Measurements from ENCODE around the gene CDK15. TPM values are rescaled to one million over a fixed set of nuclear protein-coding genes. Genes with fewer than 3 reads are reported as not detected.

CDK15 gene
- total RNA-seq, 1 donor, result 3.5 TPM

DNA sequence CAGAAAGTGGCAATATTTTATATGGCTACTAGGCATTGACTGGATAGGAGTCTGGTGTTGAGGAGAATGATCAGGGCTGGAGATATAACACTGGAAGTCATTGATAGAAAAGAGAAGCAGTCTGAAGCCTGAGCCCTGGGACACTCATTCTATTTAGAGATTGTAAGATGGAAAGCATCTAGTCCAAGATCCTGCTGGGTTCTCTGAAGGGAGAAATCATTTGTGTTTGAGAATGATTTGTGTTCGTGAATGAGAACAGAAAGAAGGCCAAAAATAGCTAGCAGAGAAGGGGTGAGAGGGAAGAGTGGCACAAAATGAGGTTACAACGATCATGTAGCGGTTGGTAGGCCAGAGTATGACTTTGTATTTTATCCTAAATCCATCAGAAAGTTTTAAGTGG lies 18.0 kb upstream of the CDK15 start:
- no peak for DNase-seq (ENCODE audit: low read depth)
- TF ChIP-seq, protein P1, sequence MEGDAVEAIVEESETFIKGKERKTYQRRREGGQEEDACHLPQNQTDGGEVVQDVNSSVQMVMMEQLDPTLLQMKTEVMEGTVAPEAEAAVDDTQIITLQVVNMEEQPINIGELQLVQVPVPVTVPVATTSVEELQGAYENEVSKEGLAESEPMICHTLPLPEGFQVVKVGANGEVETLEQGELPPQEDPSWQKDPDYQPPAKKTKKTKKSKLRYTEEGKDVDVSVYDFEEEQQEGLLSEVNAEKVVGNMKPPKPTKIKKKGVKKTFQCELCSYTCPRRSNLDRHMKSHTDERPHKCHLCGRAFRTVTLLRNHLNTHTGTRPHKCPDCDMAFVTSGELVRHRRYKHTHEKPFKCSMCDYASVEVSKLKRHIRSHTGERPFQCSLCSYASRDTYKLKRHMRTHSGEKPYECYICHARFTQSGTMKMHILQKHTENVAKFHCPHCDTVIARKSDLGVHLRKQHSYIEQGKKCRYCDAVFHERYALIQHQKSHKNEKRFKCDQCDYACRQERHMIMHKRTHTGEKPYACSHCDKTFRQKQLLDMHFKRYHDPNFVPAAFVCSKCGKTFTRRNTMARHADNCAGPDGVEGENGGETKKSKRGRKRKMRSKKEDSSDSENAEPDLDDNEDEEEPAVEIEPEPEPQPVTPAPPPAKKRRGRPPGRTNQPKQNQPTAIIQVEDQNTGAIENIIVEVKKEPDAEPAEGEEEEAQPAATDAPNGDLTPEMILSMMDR (IDR thresholded peaks at IDR 0.05; ENCODE audit: insufficient read depth, low read depth, low read length), result no peak
- H3K4me3 ChIP-seq (ENCODE audit: low read depth, low read length), result no peak overlapping the region

DNA sequence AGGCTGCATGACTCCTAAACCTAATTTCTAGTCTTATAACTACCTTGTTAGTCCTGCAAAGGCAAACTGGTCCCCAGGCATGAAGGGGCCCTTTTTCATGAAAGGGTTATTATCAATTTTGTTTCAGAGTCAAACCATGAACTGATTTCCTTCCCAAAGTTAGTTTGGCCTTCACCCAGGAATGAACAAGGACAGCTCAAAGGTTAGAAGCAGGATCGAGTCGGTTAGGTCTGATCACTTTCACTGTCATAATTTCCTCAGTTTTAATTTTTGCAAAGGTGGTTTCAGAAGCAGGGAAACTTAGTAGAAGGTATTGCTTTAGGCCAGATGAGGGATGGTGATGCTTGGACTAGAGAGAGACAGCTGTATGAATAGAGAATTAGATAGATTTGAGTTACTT lies 16.9 kb upstream of the CDK15 start:
- DNase-seq (ENCODE audit: low read depth), result no peak
- TF ChIP-seq, protein P1 (IDR thresholded peaks at IDR 0.05; ENCODE audit: insufficient read depth, low read depth, low read length), result no peak
- no peak overlapping the region for H3K4me3 ChIP-seq (ENCODE audit: low read depth, low read length)

DNA sequence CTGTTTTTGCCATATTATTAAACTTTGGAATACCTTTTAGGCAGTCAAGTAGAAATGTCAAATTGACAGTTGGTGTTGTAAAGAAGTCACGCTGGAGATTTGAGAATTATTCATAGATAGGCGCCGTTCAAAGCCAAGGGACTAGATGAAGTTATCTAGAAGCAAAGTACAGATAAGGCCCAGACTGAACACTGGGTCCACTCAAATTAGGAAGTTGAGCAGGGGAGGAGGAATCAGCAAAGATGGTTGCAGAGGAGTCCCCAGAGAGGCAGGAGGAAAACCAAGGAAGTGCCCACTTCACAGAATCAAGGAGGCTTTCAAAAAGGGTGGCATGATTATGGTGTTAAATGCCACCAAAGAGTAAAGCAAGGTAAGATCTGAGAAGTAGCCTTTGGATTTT lies 16.0 kb upstream of the CDK15 start:
- H3K4me3 ChIP-seq (ENCODE audit: low read depth, low read length), result no peak overlapping the region
- no peak for DNase-seq (ENCODE audit: low read depth)
- TF ChIP-seq, protein P1 (IDR thresholded peaks at IDR 0.05; ENCODE audit: insufficient read depth, low read depth, low read length), result no peak

DNA sequence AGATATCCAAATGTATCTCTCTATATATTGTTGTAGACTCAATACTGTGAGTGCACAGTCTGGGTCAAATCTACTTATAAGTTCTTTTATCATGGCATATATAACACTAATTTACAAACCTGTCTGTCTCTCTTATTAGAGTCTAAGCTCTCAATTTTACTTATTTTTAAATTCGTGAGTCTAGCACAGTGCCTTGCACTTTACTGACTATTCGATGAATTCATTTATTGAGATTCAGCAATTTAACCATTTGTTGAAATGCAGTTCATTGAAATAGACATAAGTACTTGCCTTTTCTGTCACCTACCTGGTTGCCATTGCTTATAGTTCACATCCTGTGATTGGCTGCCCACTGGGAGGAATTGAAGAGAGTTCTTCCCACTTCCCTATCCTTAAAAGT lies 15.3 kb upstream of the CDK15 start:
- no peak overlapping the region for H3K4me3 ChIP-seq (ENCODE audit: low read depth, low read length)

DNA sequence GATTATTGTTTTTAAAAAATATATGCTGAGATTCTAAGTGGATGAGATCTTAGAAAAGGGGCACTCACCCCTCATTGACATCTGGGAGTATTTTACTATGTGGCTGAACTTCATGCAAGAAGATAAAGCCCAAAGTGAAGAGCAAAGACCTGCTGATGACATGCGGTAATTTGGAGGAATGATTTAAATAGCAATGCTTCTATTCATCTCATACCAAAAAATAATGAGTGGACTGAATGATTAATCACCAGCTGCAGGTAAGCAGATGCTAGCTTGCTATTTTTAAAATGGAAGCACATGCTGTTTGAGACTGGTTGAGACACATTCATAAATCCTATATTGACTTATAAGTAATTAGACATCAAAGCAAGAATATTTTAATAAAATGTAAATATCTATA lies 12.7 kb upstream of the CDK15 start:
- H3K4me3 ChIP-seq (ENCODE audit: low read depth, low read length), result no peak overlapping the region
- DNase-seq (ENCODE audit: low read depth), result no peak
- TF ChIP-seq, protein P1 (IDR thresholded peaks at IDR 0.05; ENCODE audit: insufficient read depth, low read depth, low read length), result no peak

More for the DNA sequence above, 15.3 kb upstream of the CDK15 start:
- no peak for DNase-seq (ENCODE audit: low read depth)
- TF ChIP-seq, protein P1 (IDR thresholded peaks at IDR 0.05; ENCODE audit: insufficient read depth, low read depth, low read length), result no peak

DNA sequence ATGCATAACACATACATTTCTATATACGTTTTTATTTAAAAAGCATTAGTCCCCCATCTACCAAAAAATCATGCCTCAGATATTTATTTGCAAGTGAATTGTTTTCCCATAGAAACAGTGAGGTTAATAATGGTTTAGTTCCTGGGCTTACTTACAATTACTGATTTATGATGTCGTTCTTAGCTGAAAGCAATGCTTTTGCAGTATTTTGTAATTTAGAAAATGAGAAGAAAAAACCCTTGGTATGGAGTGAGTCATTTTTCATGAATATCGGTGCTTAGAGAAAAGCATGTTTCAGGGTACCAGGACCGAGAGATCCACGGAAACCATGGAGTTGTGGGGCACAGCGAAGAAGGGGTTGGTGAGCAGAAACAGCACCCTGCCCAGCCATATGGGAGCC lies 12.0 kb upstream of the CDK15 start:
- DNase-seq (ENCODE audit: low read depth), result no peak
- no peak overlapping the region for H3K4me3 ChIP-seq (ENCODE audit: low read depth, low read length)
- TF ChIP-seq, protein P1 (IDR thresholded peaks at IDR 0.05; ENCODE audit: insufficient read depth, low read depth, low read length), result no peak

All from fibroblast of villous mesenchyme (primary cell).